ENCODE data around the gene COL5A2.

Gene COL5A2

DNA sequence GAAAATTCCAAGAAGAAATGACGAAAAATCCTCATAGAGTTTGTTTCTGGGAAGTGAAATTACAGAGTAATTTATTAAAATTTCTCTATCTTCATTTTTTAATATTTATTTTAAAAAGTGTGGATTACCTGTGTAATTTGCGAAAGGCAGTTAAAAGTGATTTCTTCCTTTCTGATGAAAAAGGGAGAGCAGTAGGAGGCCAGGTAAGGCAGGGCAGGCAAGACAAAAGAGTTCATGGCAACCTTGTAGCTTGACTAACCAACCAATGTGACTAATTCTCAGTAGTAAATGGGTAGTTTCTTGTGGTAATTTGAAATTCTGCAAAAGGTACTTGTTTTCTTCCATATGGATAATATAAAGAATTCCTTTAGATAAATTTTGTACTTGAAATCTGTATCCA lies 34.9 kb upstream of the COL5A2 start:
- TF ChIP-seq, protein P1, sequence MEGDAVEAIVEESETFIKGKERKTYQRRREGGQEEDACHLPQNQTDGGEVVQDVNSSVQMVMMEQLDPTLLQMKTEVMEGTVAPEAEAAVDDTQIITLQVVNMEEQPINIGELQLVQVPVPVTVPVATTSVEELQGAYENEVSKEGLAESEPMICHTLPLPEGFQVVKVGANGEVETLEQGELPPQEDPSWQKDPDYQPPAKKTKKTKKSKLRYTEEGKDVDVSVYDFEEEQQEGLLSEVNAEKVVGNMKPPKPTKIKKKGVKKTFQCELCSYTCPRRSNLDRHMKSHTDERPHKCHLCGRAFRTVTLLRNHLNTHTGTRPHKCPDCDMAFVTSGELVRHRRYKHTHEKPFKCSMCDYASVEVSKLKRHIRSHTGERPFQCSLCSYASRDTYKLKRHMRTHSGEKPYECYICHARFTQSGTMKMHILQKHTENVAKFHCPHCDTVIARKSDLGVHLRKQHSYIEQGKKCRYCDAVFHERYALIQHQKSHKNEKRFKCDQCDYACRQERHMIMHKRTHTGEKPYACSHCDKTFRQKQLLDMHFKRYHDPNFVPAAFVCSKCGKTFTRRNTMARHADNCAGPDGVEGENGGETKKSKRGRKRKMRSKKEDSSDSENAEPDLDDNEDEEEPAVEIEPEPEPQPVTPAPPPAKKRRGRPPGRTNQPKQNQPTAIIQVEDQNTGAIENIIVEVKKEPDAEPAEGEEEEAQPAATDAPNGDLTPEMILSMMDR (conservative IDR thresholded peaks at IDR 0.05; ENCODE audit: low read depth, low read length) = no peak
- H3K4me1 ChIP-seq (ENCODE audit: low read depth, poor library complexity, severe bottlenecking) = no peaks in the 10 kb centered on the region
- no peak overlapping the region for H3K27ac ChIP-seq
- H3K36me3 ChIP-seq (ENCODE audit: insufficient read depth) = no peaks in the 10 kb centered on the region
- H2AFZ ChIP-seq (ENCODE audit: low read depth) = no peak overlapping the region
- no peak overlapping the region for H3K4me3 ChIP-seq (IDR thresholded peaks at IDR 0.05; ENCODE audit: insufficient read depth, low read depth, low read length)
- H3K79me2 ChIP-seq (ENCODE audit: insufficient read depth, low read depth) = no peaks in the 10 kb centered on the region
- no peak overlapping the region for H3K9ac ChIP-seq
- H3K27me3 ChIP-seq (ENCODE audit: insufficient read depth, low read depth) = no peaks in the 10 kb centered on the region
- no peaks in the 10 kb centered on the region for H4K20me1 ChIP-seq (ENCODE audit: insufficient read depth)
- no peak overlapping the region for H3K4me2 ChIP-seq

DNA sequence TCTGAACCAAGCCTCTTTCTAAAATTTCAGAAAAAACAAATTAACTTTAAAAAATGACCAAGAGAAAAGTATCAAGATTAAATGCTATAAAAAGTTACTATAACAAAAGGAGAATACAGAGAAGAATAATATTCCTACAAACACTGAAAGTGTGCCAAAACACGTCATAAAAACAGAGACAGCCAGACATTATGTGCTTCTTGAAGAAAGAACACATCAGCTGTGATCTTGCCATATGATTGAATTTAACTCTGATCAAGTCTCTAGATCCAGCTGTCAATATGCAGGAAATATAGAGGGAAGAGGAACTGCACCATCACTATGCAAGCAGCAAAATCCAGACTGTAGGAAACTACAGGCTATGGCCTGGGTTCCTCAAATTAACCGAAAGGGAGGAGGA lies 33.7 kb upstream of the COL5A2 start:
- Histone ChIP-seq H3K27me3 (ENCODE audit: insufficient read depth, low read depth) (no peaks in the 10 kb centered on the region), H3K9ac (no peak overlapping the region), H4K20me1 (ENCODE audit: insufficient read depth) (no peaks in the 10 kb centered on the region), H3K27ac (no peak overlapping the region), H3K36me3 (ENCODE audit: insufficient read depth) (no peaks in the 10 kb centered on the region), H3K4me2 (no peak overlapping the region), H3K4me1 (ENCODE audit: low read depth, poor library complexity, severe bottlenecking) (no peaks in the 10 kb centered on the region), H3K79me2 (ENCODE audit: insufficient read depth, low read depth) (no peaks in the 10 kb centered on the region), H2AFZ (ENCODE audit: low read depth) (no peak overlapping the region), H3K4me3 (IDR thresholded peaks at IDR 0.05; ENCODE audit: insufficient read depth, low read depth, low read length) (no peak overlapping the region)
- TF ChIP-seq, protein P1 (conservative IDR thresholded peaks at IDR 0.05; ENCODE audit: low read depth, low read length) = no peak

DNA sequence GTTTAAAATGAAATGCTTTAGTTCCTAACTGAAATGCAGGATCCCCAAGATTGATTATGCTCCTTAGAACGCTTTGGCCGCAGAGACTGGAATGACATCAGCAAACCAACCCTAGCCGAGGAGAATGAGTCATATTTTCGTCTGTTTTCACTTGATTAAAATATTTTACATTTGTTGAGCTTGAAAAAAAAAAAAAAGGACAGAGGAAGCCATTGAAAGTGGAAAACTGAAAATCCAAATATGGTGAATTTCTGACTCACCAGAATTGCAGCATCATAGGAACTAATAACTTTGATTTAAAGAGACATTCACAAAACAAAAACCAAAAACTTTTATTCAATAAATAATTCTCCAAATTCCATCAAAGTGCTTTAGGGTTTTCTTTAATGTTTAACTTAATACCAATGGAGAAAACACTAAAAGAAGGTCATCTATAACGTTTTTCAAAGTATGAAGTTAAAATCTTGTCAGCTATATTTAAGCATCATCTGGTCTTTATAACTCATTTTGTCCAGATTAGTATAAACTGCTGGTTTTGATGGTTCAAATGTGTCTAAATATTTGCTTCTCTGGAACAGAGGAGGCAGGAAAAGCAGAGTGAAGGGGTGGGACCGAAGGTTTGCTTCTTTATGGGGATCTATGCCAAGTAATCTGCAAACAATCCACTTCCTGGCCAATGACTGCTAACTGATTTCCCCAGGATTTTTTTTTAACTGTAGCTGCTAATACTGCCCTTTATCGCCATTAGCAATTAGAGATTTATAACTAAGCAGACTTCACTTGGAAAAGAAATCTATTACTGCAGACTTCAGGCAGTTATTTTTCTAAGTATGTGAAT lies 30.9 kb upstream of the COL5A2 start:
- H3K4me2 ChIP-seq = no peak overlapping the region
- no peaks in the 10 kb centered on the region for H3K79me2 ChIP-seq (ENCODE audit: insufficient read depth, low read depth)
- TF ChIP-seq, protein P1 (conservative IDR thresholded peaks at IDR 0.05; ENCODE audit: low read depth, low read length) = no peak
- no peak overlapping the region for H3K4me3 ChIP-seq (IDR thresholded peaks at IDR 0.05; ENCODE audit: insufficient read depth, low read depth, low read length)
- no peaks in the 10 kb centered on the region for H3K27me3 ChIP-seq (ENCODE audit: insufficient read depth, low read depth)
- H4K20me1 ChIP-seq (ENCODE audit: insufficient read depth) = no peaks in the 10 kb centered on the region
- no peak overlapping the region for H3K9ac ChIP-seq
- no peaks in the 10 kb centered on the region for H3K36me3 ChIP-seq (ENCODE audit: insufficient read depth)
- H3K27ac ChIP-seq = no peak overlapping the region
- H3K4me1 ChIP-seq (ENCODE audit: low read depth, poor library complexity, severe bottlenecking) = no peaks in the 10 kb centered on the region
- no peak overlapping the region for H2AFZ ChIP-seq (ENCODE audit: low read depth)

DNA sequence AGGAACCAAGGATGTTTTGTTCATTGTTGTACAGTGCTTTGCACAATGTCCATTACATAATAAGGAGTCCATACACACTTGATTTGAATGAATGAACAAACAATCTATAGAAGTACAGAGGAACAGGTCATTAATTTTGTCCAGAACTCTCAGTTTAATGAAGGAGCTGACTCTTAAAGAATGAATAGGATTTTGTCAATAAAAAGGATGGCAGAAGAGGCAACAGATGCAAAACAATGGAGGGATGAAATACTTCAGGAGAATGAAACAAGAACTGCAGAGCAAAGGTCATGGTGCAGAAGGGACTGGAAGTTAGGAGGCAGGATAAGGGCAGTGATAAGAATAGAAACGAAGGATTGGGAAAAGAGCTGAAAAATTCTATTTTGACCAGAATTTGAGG lies 28.7 kb upstream of the COL5A2 start:
- H3K27ac ChIP-seq = no peak overlapping the region
- no peaks in the 10 kb centered on the region for H3K79me2 ChIP-seq (ENCODE audit: insufficient read depth, low read depth)
- no peaks in the 10 kb centered on the region for H3K27me3 ChIP-seq (ENCODE audit: insufficient read depth, low read depth)
- H3K36me3 ChIP-seq (ENCODE audit: insufficient read depth) = no peaks in the 10 kb centered on the region
- no peaks in the 10 kb centered on the region for H4K20me1 ChIP-seq (ENCODE audit: insufficient read depth)
- no peaks in the 10 kb centered on the region for H3K4me1 ChIP-seq (ENCODE audit: low read depth, poor library complexity, severe bottlenecking)
- no peak overlapping the region for H3K4me3 ChIP-seq (IDR thresholded peaks at IDR 0.05; ENCODE audit: insufficient read depth, low read depth, low read length)
- H2AFZ ChIP-seq (ENCODE audit: low read depth) = no peak overlapping the region
- no peak overlapping the region for H3K9ac ChIP-seq
- TF ChIP-seq, protein P1 (conservative IDR thresholded peaks at IDR 0.05; ENCODE audit: low read depth, low read length) = no peak
- no peak overlapping the region for H3K4me2 ChIP-seq

Measured in KMS-11 (cell line).